AG04450 (cell line): ENCODE results near the gene DCAKD. TPM values are rescaled to one million over a fixed set of nuclear protein-coding genes. Genes with fewer than 3 reads are reported as not detected.

Experiments used
- CTCF ChIA-PET: fragments of 300-600, 350-600 bp; formaldehyde crosslinking; extraction: SDS; loops from one replicate; lab custom pipeline; 2022; ENCODE audit warnings: antibody characterized with exemption, inconsistent platforms; lab: Charles Lee
- POLR2A ChIA-PET: fragments of 350-600 bp; formaldehyde crosslinking; extraction: SDS; loops from one replicate; lab custom pipeline; 2021; ENCODE audit warnings: antibody characterized with exemption, inconsistent platforms; lab: Yijun Ruan, JAX
- DNase-seq: peaks from one replicate; pipeline ENCODE4 v3.0.0-alpha.2; 2011; ENCODE audit warnings: low read depth, low spot score
- H3K27ac ChIP-seq: one replicate; pipeline ENCODE4 v1.5.1; 2012; ENCODE audit warnings: low read depth, low read length, control low read depth
- H3K27me3 ChIP-seq: one replicate; pipeline ENCODE4 v1.6.0; 2012; ENCODE audit warnings: low read length; ENCODE audit not compliant: control insufficient read depth, insufficient read depth
- H3K4me3 ChIP-seq: 2 replicates; pipeline ENCODE4 v1.5.1; 2011; ENCODE audit warnings: mild to moderate bottlenecking, low read depth, low read length, control low read depth
- H3K9me3 ChIP-seq: 2 replicates; pipeline ENCODE4 v1.5.1; 2012; ENCODE audit warnings: low read length; ENCODE audit not compliant: control insufficient read depth, insufficient read depth
- polyA plus RNA-seq: library from polyadenylated mRNA; depleted of rRNA; stranded (reverse); fragments of >200 nt; gene quantifications from 2 replicates; pipeline ENCODE4 v1.2.3, GENCODE V29; 2011
- TF ChIP-seq, protein P1 (sequence below): IDR thresholded peaks from 2 replicates; pipeline ENCODE4 v1.5.1; 2011; ENCODE audit warnings: low read depth, low read length, control low read depth, inconsistent platforms

The DCAKD gene
- polyA plus RNA-seq, 1 experiment: 21.8 TPM

- ChIA-PET CTCF (interaction anchor here (1.1 kb wide), 1 partner anchor 139 kb away, joined by 4 read pairs; the partner anchor contains the start of gene ACBD4), POLR2A (no interaction called here)
- H3K27ac ChIP-seq: no peak overlapping the region
- no peak for DNase-seq
- peaks cover 35% of the 10 kb centered on the region for H3K27me3 ChIP-seq
- no peaks in the 10 kb centered on the region; the same call in 1 of the 2 replicates for H3K9me3 ChIP-seq
- TF ChIP-seq, protein P1, sequence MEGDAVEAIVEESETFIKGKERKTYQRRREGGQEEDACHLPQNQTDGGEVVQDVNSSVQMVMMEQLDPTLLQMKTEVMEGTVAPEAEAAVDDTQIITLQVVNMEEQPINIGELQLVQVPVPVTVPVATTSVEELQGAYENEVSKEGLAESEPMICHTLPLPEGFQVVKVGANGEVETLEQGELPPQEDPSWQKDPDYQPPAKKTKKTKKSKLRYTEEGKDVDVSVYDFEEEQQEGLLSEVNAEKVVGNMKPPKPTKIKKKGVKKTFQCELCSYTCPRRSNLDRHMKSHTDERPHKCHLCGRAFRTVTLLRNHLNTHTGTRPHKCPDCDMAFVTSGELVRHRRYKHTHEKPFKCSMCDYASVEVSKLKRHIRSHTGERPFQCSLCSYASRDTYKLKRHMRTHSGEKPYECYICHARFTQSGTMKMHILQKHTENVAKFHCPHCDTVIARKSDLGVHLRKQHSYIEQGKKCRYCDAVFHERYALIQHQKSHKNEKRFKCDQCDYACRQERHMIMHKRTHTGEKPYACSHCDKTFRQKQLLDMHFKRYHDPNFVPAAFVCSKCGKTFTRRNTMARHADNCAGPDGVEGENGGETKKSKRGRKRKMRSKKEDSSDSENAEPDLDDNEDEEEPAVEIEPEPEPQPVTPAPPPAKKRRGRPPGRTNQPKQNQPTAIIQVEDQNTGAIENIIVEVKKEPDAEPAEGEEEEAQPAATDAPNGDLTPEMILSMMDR: no peak
- no peak overlapping the region for H3K4me3 ChIP-seq
Observed at GRCh38 chr17:44996304-44996703, 55.1 kb downstream of the DCAKD start.

DNA sequence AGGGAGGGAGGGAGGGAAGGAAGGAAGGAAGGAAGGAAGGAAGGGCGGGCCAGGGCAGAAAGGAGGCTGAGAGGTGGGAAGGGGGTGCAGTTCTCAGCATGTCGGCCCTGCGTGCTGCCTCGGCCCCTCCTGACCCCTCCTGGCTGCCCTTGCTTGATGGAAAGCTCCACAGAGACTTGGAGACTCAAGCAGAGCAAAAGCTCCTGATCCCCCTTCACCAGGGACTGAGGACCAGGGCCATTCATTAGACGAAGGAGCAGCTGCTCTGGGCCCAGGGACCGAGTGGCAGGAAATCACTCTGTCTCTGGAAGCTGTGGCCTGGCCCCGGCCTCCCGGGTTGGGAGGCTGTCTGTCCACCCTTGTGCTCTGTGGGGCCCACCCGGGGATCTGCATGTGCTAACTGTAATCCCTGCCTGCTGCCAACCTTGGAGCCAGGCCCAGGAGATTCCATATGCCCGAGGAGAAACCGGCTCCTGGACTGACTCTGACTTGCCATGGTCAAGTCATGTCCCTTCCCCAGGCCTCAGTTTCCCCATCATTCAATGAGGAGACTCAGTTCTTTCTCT, 55.9 kb downstream of the DCAKD start:
- no peak overlapping the region for H3K27ac ChIP-seq
- ChIA-PET CTCF (interaction anchor here (1.1 kb wide), 1 partner anchor 140 kb away, joined by 4 read pairs; the partner anchor contains the start of gene ACBD4), POLR2A (interaction anchor here (0.5 kb wide), 1 partner anchor 151 kb away, joined by 3 read pairs; no protein-coding TSS in a partner anchor)
- TF ChIP-seq, protein P1: no peak
- H3K27me3 ChIP-seq: peaks cover 28% of the 10 kb centered on the region
- no peak overlapping the region for H3K4me3 ChIP-seq
- no peak for DNase-seq
- H3K9me3 ChIP-seq: no peaks in the 10 kb centered on the region; the same call in 1 of the 2 replicates

GRCh38 chr17:44992242-44992939, 59.0 kb downstream of the DCAKD start:
- ChIA-PET CTCF (interaction anchor here (1.4 kb wide), 2 partner anchors 30 to 205 kb away, joined by 3 to 6 read pairs; no protein-coding TSS in a partner anchor), POLR2A (no interaction called here)
- TF ChIP-seq, protein P1: no peak
- no peak for DNase-seq
- H3K27ac ChIP-seq: no peak overlapping the region
- H3K27me3 ChIP-seq: peaks cover 15% of the 10 kb centered on the region
- no peak overlapping the region for H3K4me3 ChIP-seq
- no peaks in the 10 kb centered on the region; the same call in 1 of the 2 replicates for H3K9me3 ChIP-seq

GRCh38 chr17:44990994-44991393, 60.4 kb downstream of the DCAKD start:
- Histone ChIP-seq H3K4me3 (no peak overlapping the region), H3K9me3 (no peaks in the 10 kb centered on the region; the same call in 1 of the 2 replicates), H3K27ac (no peak overlapping the region), H3K27me3 (peaks cover 11% of the 10 kb centered on the region)
- DNase-seq: no peak
- POLR2A ChIA-PET: interaction anchor here (1.1 kb wide), 1 partner anchor 9 kb away, joined by 3 read pairs; no protein-coding TSS in a partner anchor
- CTCF ChIA-PET: interaction anchor here (1.2 to 1.4 kb wide), 2 partner anchors 28 to 207 kb away, joined by 3 to 6 read pairs; no protein-coding TSS in a partner anchor
- TF ChIP-seq, protein P1: no peak
